ENCODE results near the gene PCDHGA12. TPM values are rescaled to one million over a fixed set of nuclear protein-coding genes. Genes with fewer than 3 reads are reported as not detected.

The PCDHGA12 gene
- total RNA-seq, 1 donor from 2014 or later = 3.9 TPM

GRCh38 chr5:141439411-141440141 lies 9.3 kb downstream of the PCDHGA12 start:
- no peak for DNase-seq (ENCODE audit: low read depth in 2 of 2)

- no peak for DNase-seq (ENCODE audit: low read depth in 2 of 2)
Measured at GRCh38 chr5:141440341-141440740, 10.0 kb downstream of the PCDHGA12 start.

GRCh38 chr5:141441571-141442170 lies 11.4 kb downstream of the PCDHGA12 start:
- no peak for DNase-seq (ENCODE audit: low read depth in 2 of 2)

GRCh38 chr5:141465351-141465750 lies 35.0 kb downstream of the PCDHGA12 start:
- no peak for DNase-seq (ENCODE audit: low read depth in 2 of 2)

- DNase-seq (ENCODE audit: low read depth in 2 of 2) = peak; percentile 83 to 97
Measured at GRCh38 chr5:141475625-141476131, 45.4 kb downstream of the PCDHGA12 start, which contains the start of gene PCDHGC3. PCDHGC3 (plus strand) TSS chr5:141475966; CDS start chr5:141476117, 151 bp downstream.

- DNase-seq (ENCODE audit: low read depth in 2 of 2) = peak; percentile 40 to 80
Measured at GRCh38 chr5:141476132-141476911, 46.0 kb downstream of the PCDHGA12 start.

GRCh38 chr5:141477044-141477575 lies 46.8 kb downstream of the PCDHGA12 start:
- no peak for DNase-seq (ENCODE audit: low read depth in 2 of 2)

GRCh38 chr5:141477815-141478214 lies 47.5 kb downstream of the PCDHGA12 start:
- no peak for DNase-seq (ENCODE audit: low read depth in 2 of 2)

GRCh38 chr5:141478321-141478945 lies 48.1 kb downstream of the PCDHGA12 start:
- no peak for DNase-seq (ENCODE audit: low read depth in 2 of 2)

- DNase-seq (ENCODE audit: low read depth in 2 of 2) = no peak
Measured at GRCh38 chr5:141479776-141480175, 49.5 kb downstream of the PCDHGA12 start.

Other genes starting within 250 kb of the PCDHGA12 start
- gene PCDHB16, start 248.1 kb upstream of the PCDHGA12 start, total RNA-seq = 0.13 and 0.76 TPM in 2 replicates
- 0.13 and 0.25 TPM in 2 replicates for gene PCDHB9, start 243.3 kb upstream of the PCDHGA12 start, total RNA-seq
- gene PCDHB10, start 238.2 kb upstream of the PCDHGA12 start, total RNA-seq = 0.39 and 1.0 TPM in 2 replicates
- gene PCDHB11, start 230.9 kb upstream of the PCDHGA12 start, total RNA-seq = 0.13 and 0.89 TPM in 2 replicates
- 0.26 and 0.76 TPM in 2 replicates for gene PCDHB12, start 221.8 kb upstream of the PCDHGA12 start, total RNA-seq
- 0.51 and 1.9 TPM in 2 replicates for gene PCDHB13, start 216.6 kb upstream of the PCDHGA12 start, total RNA-seq
- 0.51 and 1.3 TPM in 2 replicates for gene PCDHB14, start 207.2 kb upstream of the PCDHGA12 start, total RNA-seq
- 0.26 and 0.76 TPM in 2 replicates for gene PCDHB15, start 185.1 kb upstream of the PCDHGA12 start, total RNA-seq
- gene SLC25A2, start 126.5 kb upstream of the PCDHGA12 start, total RNA-seq = under 0.01 and 0.13 TPM in 2 replicates
- 51.2 and 51.5 TPM in 2 replicates for gene TAF7, start 109.7 kb upstream of the PCDHGA12 start, total RNA-seq
- 0.26 and 0.51 TPM in 2 replicates for gene PCDHGA1, start 100.0 kb upstream of the PCDHGA12 start, total RNA-seq
- gene PCDHGA2, start 91.7 kb upstream of the PCDHGA12 start, total RNA-seq = 0.39 and 1.1 TPM in 2 replicates
- gene PCDHGA3, start 86.7 kb upstream of the PCDHGA12 start, total RNA-seq = 0.13 and 0.63 TPM in 2 replicates
- 0.39 and 1.1 TPM in 2 replicates for gene PCDHGB1, start 80.4 kb upstream of the PCDHGA12 start, total RNA-seq
- 0.90 and 2.1 TPM in 2 replicates for gene PCDHGA4, start 75.5 kb upstream of the PCDHGA12 start, total RNA-seq
- 0.64 and 1.9 TPM in 2 replicates for gene PCDHGB2, start 70.5 kb upstream of the PCDHGA12 start, total RNA-seq
- gene PCDHGA5, start 66.3 kb upstream of the PCDHGA12 start, total RNA-seq = 0.26 and 0.63 TPM in 2 replicates
- 1.9 and 3.8 TPM in 2 replicates for gene PCDHGB3, start 60.3 kb upstream of the PCDHGA12 start, total RNA-seq
- 1.2 and 2.4 TPM in 2 replicates for gene PCDHGA6, start 56.6 kb upstream of the PCDHGA12 start, total RNA-seq
- gene PCDHGA7, start 47.8 kb upstream of the PCDHGA12 start, total RNA-seq = 0.64 and 1.5 TPM in 2 replicates
- gene PCDHGB4, start 42.8 kb upstream of the PCDHGA12 start, total RNA-seq = 6.4 and 10.6 TPM in 2 replicates
- 0.64 and 1.1 TPM in 2 replicates for gene PCDHGA8, start 37.9 kb upstream of the PCDHGA12 start, total RNA-seq
- 6.4 and 9.7 TPM in 2 replicates for gene PCDHGB5, start 32.6 kb upstream of the PCDHGA12 start, total RNA-seq
- gene PCDHGA9, start 27.7 kb upstream of the PCDHGA12 start, total RNA-seq = 1.4 and 2.4 TPM in 2 replicates
- 1.5 and 2.7 TPM in 2 replicates for gene PCDHGB6, start 22.5 kb upstream of the PCDHGA12 start, total RNA-seq
- gene PCDHGA10, start 17.5 kb upstream of the PCDHGA12 start, total RNA-seq = 3.0 and 6.2 TPM in 2 replicates
- 3.7 and 8.2 TPM in 2 replicates for gene PCDHGB7, start 12.8 kb upstream of the PCDHGA12 start, total RNA-seq
- 4.0 and 5.4 TPM in 2 replicates for gene PCDHGA11, start 9.5 kb upstream of the PCDHGA12 start, total RNA-seq
- gene PCDHGC3, start 45.5 kb downstream of the PCDHGA12 start, total RNA-seq = 12.3 and 15.6 TPM in 2 replicates
- 0.77 and 0.89 TPM in 2 replicates for gene PCDHGC4, start 54.5 kb downstream of the PCDHGA12 start, total RNA-seq
- gene PCDHGC5, start 58.6 kb downstream of the PCDHGA12 start, total RNA-seq = 0.26 and 0.51 TPM in 2 replicates
- 41.1 and 43.0 TPM in 2 replicates for gene DIAPH1, start 188.5 kb downstream of the PCDHGA12 start, total RNA-seq
- 46.6 and 52.8 TPM in 2 replicates for gene HDAC3, start 206.3 kb downstream of the PCDHGA12 start, total RNA-seq
- 6.2 and 6.3 TPM in 2 replicates for gene RELL2, start 206.5 kb downstream of the PCDHGA12 start, total RNA-seq
- 10.7 and 12.6 TPM in 2 replicates for gene FCHSD1, start 220.9 kb downstream of the PCDHGA12 start, total RNA-seq

All from dermis microvascular lymphatic vessel endothelial cell (primary cell).